ENCODE data around the gene ARL15.

DNA sequence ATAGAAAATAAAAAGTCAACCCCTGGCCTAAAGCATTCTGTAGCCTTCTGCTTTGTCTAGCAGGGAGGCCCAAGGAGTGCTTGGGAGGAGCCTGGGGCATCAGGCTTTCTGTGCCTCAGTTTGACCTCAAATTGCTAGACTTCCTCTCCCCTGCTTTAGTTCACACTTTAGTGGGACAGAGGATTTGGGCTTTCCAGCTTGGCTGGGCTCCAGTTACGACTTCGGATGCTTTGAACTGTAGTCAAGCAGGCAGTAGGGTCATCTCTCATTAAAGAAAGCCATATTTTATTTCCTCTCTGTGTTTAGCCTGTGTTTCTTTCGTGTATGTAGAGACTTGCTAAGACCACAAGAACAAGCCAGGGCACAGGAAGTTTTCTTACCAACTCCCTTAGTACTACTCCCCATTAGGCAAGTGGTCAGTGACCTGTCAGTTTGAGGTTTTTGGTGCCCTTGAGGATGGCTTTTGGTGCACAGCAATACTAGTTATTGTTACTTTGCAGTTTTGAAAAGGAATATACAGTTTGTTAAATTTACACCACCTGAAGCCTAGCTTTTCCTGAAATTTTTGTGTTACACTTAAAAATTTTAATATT, 415.2 kb downstream of the ARL15 start:
- TF ChIP-seq, protein P1, sequence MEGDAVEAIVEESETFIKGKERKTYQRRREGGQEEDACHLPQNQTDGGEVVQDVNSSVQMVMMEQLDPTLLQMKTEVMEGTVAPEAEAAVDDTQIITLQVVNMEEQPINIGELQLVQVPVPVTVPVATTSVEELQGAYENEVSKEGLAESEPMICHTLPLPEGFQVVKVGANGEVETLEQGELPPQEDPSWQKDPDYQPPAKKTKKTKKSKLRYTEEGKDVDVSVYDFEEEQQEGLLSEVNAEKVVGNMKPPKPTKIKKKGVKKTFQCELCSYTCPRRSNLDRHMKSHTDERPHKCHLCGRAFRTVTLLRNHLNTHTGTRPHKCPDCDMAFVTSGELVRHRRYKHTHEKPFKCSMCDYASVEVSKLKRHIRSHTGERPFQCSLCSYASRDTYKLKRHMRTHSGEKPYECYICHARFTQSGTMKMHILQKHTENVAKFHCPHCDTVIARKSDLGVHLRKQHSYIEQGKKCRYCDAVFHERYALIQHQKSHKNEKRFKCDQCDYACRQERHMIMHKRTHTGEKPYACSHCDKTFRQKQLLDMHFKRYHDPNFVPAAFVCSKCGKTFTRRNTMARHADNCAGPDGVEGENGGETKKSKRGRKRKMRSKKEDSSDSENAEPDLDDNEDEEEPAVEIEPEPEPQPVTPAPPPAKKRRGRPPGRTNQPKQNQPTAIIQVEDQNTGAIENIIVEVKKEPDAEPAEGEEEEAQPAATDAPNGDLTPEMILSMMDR (conservative IDR thresholded peaks at IDR 0.05; ENCODE audit: low read depth, low read length) = no peak
- TF ChIP-seq RFX5 (IDR thresholded peaks at IDR 0.05; ENCODE audit: low read depth, low read length) (no peak), FOS (IDR thresholded peaks at IDR 0.05; ENCODE audit: low read depth, low read length) (no peak)
- TF ChIP-seq, protein P2, sequence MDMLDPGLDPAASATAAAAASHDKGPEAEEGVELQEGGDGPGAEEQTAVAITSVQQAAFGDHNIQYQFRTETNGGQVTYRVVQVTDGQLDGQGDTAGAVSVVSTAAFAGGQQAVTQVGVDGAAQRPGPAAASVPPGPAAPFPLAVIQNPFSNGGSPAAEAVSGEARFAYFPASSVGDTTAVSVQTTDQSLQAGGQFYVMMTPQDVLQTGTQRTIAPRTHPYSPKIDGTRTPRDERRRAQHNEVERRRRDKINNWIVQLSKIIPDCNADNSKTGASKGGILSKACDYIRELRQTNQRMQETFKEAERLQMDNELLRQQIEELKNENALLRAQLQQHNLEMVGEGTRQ (IDR thresholded peaks at IDR 0.05; ENCODE audit: low read depth, low read length) = no peak
